ENCODE results near the gene KRTAP2-3. TPM values are rescaled to one million over a fixed set of nuclear protein-coding genes. Genes with fewer than 3 reads are reported as not detected.
"Not testable (repeated sequence)": the region's sequence is repeated elsewhere in the genome, so short reads cannot be mapped to it uniquely, and the experiment has no call there.

KRTAP2-3 gene
- total RNA-seq, 1 experiment from 2014 or later, result 6.3 TPM

DNA sequence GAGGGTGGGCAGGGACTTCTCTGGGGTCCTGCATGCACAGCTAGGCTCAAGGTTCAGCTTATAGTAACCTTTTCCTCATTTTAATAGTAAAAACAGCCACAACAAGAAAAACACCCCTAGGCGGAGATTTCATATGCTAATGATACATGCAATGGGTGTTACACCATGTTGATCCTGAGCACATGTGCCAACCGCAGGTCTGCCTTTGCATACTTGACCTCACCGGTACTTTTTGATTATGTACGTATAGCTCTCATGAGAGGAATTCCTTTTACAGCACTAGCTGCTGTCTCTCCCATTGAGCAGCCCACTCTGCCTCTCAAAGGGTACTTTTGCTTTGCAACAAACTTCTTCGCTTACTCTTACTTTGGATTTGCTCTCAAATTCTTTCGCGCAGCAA, 36.1 kb upstream of the KRTAP2-3 start:
- no peak for ATAC-seq
- intact Hi-C loops (cut with micrococcal nuclease), result no loop called here

DNA sequence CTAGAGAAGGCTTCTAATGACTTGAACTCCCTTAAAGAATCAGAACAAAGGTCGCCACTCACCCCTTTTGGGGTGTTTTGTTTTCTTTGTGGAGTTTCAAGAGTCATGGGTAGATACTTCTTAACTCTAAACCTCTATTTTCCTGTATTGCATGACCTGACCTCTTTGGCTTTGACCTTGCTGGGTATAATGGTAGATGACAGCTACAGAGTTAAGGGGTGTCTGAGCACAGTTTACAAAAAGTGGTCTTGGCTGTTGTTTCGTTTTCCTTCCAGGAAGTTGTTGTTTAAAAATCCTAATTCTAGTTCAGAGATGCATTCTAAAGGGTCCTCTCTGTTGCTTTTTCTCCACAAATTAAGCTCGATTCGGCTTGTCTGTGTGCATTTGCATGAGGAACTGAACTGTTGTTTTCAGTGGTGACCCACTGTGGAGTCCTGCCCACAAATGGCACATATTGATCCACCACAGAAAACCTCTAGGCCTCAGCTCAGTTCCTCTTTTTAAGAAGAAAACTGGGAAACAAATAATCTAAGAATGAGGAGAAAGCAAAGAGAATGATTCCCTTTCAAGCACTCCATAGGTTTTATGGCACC, 28.9 kb upstream of the KRTAP2-3 start:
- H3K27ac ChIP-seq (ENCODE audit: low read depth, low read length); POLR2A ChIA-PET; H3K9ac ChIP-seq (ENCODE audit: low read length); CTCF ChIA-PET; H3K4me2 ChIP-seq (ENCODE audit: low read length); H3K27me3 ChIP-seq (ENCODE audit: insufficient read depth, low read length); H3K4me3 ChIP-seq (replicated peaks in 1 of 2; ENCODE audit: low read depth in 1 of 2, low read length in 2 of 2); H3K9me3 ChIP-seq (ENCODE audit: control insufficient read depth in 1 of 2, insufficient read depth in 1 of 2, low read depth in 1 of 2, low read length in 2 of 2); DNase-seq (ENCODE audit: low read depth, low spot score); BruUV-seq (replicated peaks); H3K9me2 ChIP-seq (ENCODE audit: insufficient read depth); ATAC-seq; RAD21 ChIA-PET (ENCODE audit: low non-redundant PET in 1 of 2, low total read pairs in 2 of 2, uncharacterized antibody in 2 of 2, unreplicated experiment in 2 of 2); H2AFZ ChIP-seq (ENCODE audit: low read depth, low read length, poor library complexity, severe bottlenecking); intact Hi-C loops (cut with micrococcal nuclease); H3K36me3 ChIP-seq (ENCODE audit: control insufficient read depth in 1 of 2, insufficient read depth in 2 of 2, low read length in 2 of 2); H4K20me1 ChIP-seq (ENCODE audit: insufficient read depth): not testable (repeated sequence)
- peaks cover 12% of the 10 kb centered on the region for H3K79me2 ChIP-seq (ENCODE audit: insufficient read depth, low read length)
- H3K4me1 ChIP-seq (ENCODE audit: control insufficient read depth in 1 of 2, insufficient read depth in 2 of 2, low read length in 2 of 2), result peaks cover 10 to 16% of the 10 kb centered on the region in 2 experiments

More for the DNA sequence above, 36.1 kb upstream of the KRTAP2-3 start:
- DNase-seq (ENCODE audit: low read depth, low spot score), result no peak
- no peaks in the 10 kb centered on the region for H3K79me2 ChIP-seq (ENCODE audit: insufficient read depth, low read length)
- no TSS peak for BruUV-seq (replicated peaks)
- ChIA-PET POLR2A (no interaction called here), CTCF (no interaction called here), RAD21 (ENCODE audit: low non-redundant PET in 1 of 2, low total read pairs in 2 of 2, uncharacterized antibody in 2 of 2, unreplicated experiment in 2 of 2) (no interaction called here)
- H3K9me2 ChIP-seq (ENCODE audit: insufficient read depth), result no peaks in the 10 kb centered on the region
- peaks cover 0 to 5% of the 10 kb centered on the region in 2 experiments; a peak in 1 of 4 replicates for H3K9me3 ChIP-seq (ENCODE audit: control insufficient read depth in 1 of 2, insufficient read depth in 1 of 2, low read depth in 1 of 2, low read length in 2 of 2)
- H4K20me1 ChIP-seq (ENCODE audit: insufficient read depth), result no peaks in the 10 kb centered on the region
- peaks cover 0 to 4% of the 10 kb centered on the region in 2 experiments; a peak in 1 of 4 replicates for H3K36me3 ChIP-seq (ENCODE audit: control insufficient read depth in 1 of 2, insufficient read depth in 2 of 2, low read length in 2 of 2)
- H3K9ac ChIP-seq (ENCODE audit: low read length), result no peak overlapping the region
- H3K4me1 ChIP-seq (ENCODE audit: control insufficient read depth in 1 of 2, insufficient read depth in 2 of 2, low read length in 2 of 2), result peaks cover 0 to 11% of the 10 kb centered on the region in 2 experiments; a peak in 1 of 4 replicates
- TF ChIP-seq ZBTB33 (IDR thresholded peaks at IDR 0.05; ENCODE audit: extremely low read depth, insufficient replicate concordance, low read length) (no peak), ZNF274 (IDR thresholded peaks at IDR 0.05; ENCODE audit: low read depth, low read length) (no peak), EZH2phosphoT487 (IDR thresholded peaks at IDR 0.05; ENCODE audit: borderline replicate concordance) (no peak), SRF (IDR thresholded peaks at IDR 0.05; ENCODE audit: low read depth) (no peak), RAD21 (IDR thresholded peaks at IDR 0.05; ENCODE audit: low read depth) (no peak), ELF1 (IDR thresholded peaks at IDR 0.05; ENCODE audit: borderline replicate concordance, low read depth) (no peak)
- TF ChIP-seq, protein P1, sequence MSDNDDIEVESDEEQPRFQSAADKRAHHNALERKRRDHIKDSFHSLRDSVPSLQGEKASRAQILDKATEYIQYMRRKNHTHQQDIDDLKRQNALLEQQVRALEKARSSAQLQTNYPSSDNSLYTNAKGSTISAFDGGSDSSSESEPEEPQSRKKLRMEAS (IDR thresholded peaks at IDR 0.05), result no peak
- no peak overlapping the region for H3K4me2 ChIP-seq (ENCODE audit: low read length)
- H3K4me3 ChIP-seq (replicated peaks in 1 of 2; ENCODE audit: low read depth in 1 of 2, low read length in 2 of 2), result no peak overlapping the region
- no peak overlapping the region for H3K27ac ChIP-seq (ENCODE audit: low read depth, low read length)
- no peaks in the 10 kb centered on the region for H3K27me3 ChIP-seq (ENCODE audit: insufficient read depth, low read length)
- H2AFZ ChIP-seq (ENCODE audit: low read depth, low read length, poor library complexity, severe bottlenecking), result no peak overlapping the region

Measured in HCT116 (cell line).